Parathyroid adenoma (tissue), 2 donors: ENCODE data around the gene NEGR1.

Source experiments
- H2AFZ ChIP-seq: fragments of 300-600 bp; sonication (generic); one replicate; pipeline ENCODE4 v1.7.0; 2017; ENCODE audit warnings: antibody characterized with exemption, mild to moderate bottlenecking
- H3K27ac ChIP-seq: fragments of 300-600 bp; sonication (generic); one replicate; pipeline ENCODE4 v1.7.0; 2017
- H3K27me3 ChIP-seq: fragments of 300-600 bp; sonication (generic); one replicate; pipeline ENCODE4 v1.7.0; 2017; ENCODE audit warnings: low read length; ENCODE audit not compliant: control insufficient read depth, insufficient read depth
- H3K36me3 ChIP-seq: fragments of 300-600 bp; sonication (generic); one replicate; pipeline ENCODE4 v1.7.0; 2017; ENCODE audit warnings: low read length; ENCODE audit not compliant: control insufficient read depth, insufficient read depth
- H3K4me1 ChIP-seq: fragments of 300-600 bp; sonication (generic); one replicate; pipeline ENCODE4 v1.7.0; 2017; ENCODE audit warnings: control low read depth
- H3K4me2 ChIP-seq: fragments of 300-600 bp; sonication (generic); one replicate; pipeline ENCODE4 v1.7.0; 2017; ENCODE audit warnings: low read length
- H3K4me3 ChIP-seq: fragments of 300-600 bp; sonication (generic); one replicate; pipeline ENCODE4 v1.7.0; 2017; ENCODE audit warnings: low read depth, low read length
- H3K79me2 ChIP-seq: fragments of 300-600 bp; sonication (generic); one replicate; pipeline ENCODE4 v1.7.0; 2017; ENCODE audit warnings: control low read depth
- H3K9ac ChIP-seq: fragments of 300-600 bp; sonication (generic); one replicate; pipeline ENCODE4 v1.7.0; 2017; ENCODE audit warnings: mild to moderate bottlenecking
- H3K9me3 ChIP-seq: fragments of 300-600 bp; sonication (generic); one replicate; pipeline ENCODE4 v1.7.0; 2017; ENCODE audit warnings: low read length; ENCODE audit not compliant: control insufficient read depth
- CTCF ChIP-seq: fragments of 300-600 bp; sonication (generic); IDR thresholded peaks from one replicate; pipeline ENCODE4 v1.7.0; 2017; ENCODE audit warnings: antibody characterized with exemption, mild to moderate bottlenecking
- donor health status: primary hyperparathyroidism.

NEGR1 gene

GRCh38 chr1:72003092-72003491 lies 279.2 kb downstream of the NEGR1 start:
- Histone ChIP-seq H3K4me2 (no peak overlapping the region), H3K4me1 (no peaks in the 10 kb centered on the region), H3K27me3 (no peaks in the 10 kb centered on the region), H3K9me3 (no peaks in the 10 kb centered on the region), H3K9ac (no peak overlapping the region), H2AFZ (no peak overlapping the region), H3K4me3 (no peak overlapping the region), H3K79me2 (no peaks in the 10 kb centered on the region), H3K36me3 (no peaks in the 10 kb centered on the region), H3K27ac (no peak overlapping the region)
- no peak for TF ChIP-seq CTCF

- no peak overlapping the region for H3K9ac ChIP-seq
- H3K4me1 ChIP-seq, result no peaks in the 10 kb centered on the region
- H3K9me3 ChIP-seq, result no peaks in the 10 kb centered on the region
- no peak overlapping the region for H3K27ac ChIP-seq
- TF ChIP-seq CTCF, result no peak
- no peak overlapping the region for H3K4me2 ChIP-seq
- no peaks in the 10 kb centered on the region for H3K79me2 ChIP-seq
- H3K36me3 ChIP-seq, result no peaks in the 10 kb centered on the region
- H2AFZ ChIP-seq, result no peak overlapping the region
- no peak overlapping the region for H3K4me3 ChIP-seq
- H3K27me3 ChIP-seq, result no peaks in the 10 kb centered on the region
Observed at GRCh38 chr1:72000809-72001208, 281.5 kb downstream of the NEGR1 start.

- no peak for TF ChIP-seq CTCF
- no peak overlapping the region for H3K4me3 ChIP-seq
Observed at GRCh38 chr1:71994646-71995045, 287.7 kb downstream of the NEGR1 start.

GRCh38 chr1:71987181-71987580 lies 295.2 kb downstream of the NEGR1 start:
- Histone ChIP-seq H3K4me2 (no peak overlapping the region), H3K27ac (no peak overlapping the region), H3K36me3 (no peaks in the 10 kb centered on the region), H3K9ac (no peak overlapping the region), H3K4me3 (no peak overlapping the region), H2AFZ (no peak overlapping the region), H3K9me3 (no peaks in the 10 kb centered on the region), H3K27me3 (no peaks in the 10 kb centered on the region), H3K79me2 (no peaks in the 10 kb centered on the region), H3K4me1 (no peaks in the 10 kb centered on the region)
- TF ChIP-seq CTCF, result no peak

More at GRCh38 chr1:71994646-71995045, 287.7 kb downstream of the NEGR1 start:
- H3K27ac ChIP-seq, result no peak overlapping the region
- no peaks in the 10 kb centered on the region for H3K36me3 ChIP-seq
- no peak overlapping the region for H3K4me2 ChIP-seq
- H3K27me3 ChIP-seq, result no peaks in the 10 kb centered on the region
- no peaks in the 10 kb centered on the region for H3K9me3 ChIP-seq
- H3K9ac ChIP-seq, result no peak overlapping the region
- no peaks in the 10 kb centered on the region for H3K79me2 ChIP-seq
- no peak overlapping the region for H2AFZ ChIP-seq
- H3K4me1 ChIP-seq, result no peaks in the 10 kb centered on the region

GRCh38 chr1:71986160-71986559 lies 296.2 kb downstream of the NEGR1 start:
- Histone ChIP-seq H3K9ac (no peak overlapping the region), H3K27me3 (no peaks in the 10 kb centered on the region), H3K79me2 (no peaks in the 10 kb centered on the region), H3K4me1 (no peaks in the 10 kb centered on the region), H3K27ac (no peak overlapping the region), H3K4me2 (no peak overlapping the region), H3K36me3 (no peaks in the 10 kb centered on the region), H3K4me3 (no peak overlapping the region), H3K9me3 (no peaks in the 10 kb centered on the region), H2AFZ (no peak overlapping the region)
- no peak for TF ChIP-seq CTCF
